Stimulated activated CD8-positive, alpha-beta memory T cell treated with anti-CD3 and anti-CD28 coated beads, Interleukin-2, amount 100 ng/mL, for 48 hours (primary cell): Measurements from ENCODE around the gene AHRR.
A peak's percentile ranks its signal among the peaks of the same experiment; 100 is the strongest.
"Not testable (repeated sequence)": the region's sequence is repeated elsewhere in the genome, so short reads cannot be mapped to it uniquely, and the experiment has no call there.

ENCODE experiments used
- DNase-seq, 2 donors: peaks; one replicate each; pipeline ENCODE4 v3.0.0-alpha.2; 2020; ENCODE audit warnings: low read depth in 2 of 2

Gene AHRR

DNA sequence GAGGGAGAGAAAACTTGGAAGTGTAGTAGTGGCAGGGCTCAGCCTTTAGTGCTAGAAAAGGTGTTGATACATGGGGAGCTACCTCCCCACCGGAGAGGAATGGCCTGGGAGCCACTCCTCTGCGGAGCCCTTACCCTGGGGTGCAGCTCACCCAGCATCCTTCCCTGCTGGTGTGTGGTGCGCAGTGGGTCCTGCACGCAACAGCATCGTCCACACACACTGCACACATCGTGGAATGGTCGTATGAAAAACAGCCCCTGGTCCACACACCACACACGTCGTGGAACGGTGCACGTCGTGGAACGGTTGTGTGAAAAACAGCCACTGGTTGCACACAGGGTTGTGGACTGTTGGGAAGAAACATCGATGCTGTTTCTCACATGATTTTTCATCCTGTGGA, 16.1 kb upstream of the AHRR start:
- DNase-seq: no peak

DNA sequence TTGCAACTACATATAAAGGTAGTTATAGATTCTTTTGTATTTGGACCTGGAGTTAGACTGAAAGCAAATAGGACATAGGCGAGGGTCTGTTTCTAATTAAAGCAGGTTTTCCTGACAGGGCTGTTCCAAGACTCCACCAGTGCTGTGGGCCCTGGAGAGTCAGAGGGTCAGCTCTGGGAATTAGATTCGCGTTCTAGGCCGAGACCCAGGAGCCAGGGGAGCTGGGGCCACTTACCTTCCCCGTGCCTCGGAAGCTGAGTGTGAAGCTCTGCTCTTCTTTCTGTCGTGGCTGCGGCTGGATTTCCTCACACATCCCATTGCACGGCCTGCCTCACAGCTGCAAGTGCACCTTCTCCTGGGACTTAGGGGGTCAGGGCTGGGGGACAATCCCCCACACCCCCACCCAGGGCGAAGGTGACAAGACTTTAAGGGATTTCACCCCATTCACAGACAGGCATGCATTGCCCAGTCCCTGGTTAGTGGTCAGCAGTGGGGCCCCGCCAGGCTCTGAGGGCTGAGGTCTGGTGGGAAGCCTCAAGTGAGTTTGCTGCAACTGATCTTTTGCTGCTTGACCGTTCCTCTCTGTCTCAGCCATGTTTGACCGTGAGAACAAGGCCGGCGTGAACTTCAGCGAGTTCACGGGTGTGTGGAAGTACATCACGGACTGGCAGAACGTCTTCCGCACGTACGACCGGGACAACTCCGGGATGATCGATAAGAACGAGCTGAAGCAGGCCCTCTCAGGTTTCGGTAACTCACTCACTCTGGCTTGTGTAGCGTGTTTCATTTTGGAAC, 15.3 kb upstream of the AHRR start:
- no peak for DNase-seq

DNA sequence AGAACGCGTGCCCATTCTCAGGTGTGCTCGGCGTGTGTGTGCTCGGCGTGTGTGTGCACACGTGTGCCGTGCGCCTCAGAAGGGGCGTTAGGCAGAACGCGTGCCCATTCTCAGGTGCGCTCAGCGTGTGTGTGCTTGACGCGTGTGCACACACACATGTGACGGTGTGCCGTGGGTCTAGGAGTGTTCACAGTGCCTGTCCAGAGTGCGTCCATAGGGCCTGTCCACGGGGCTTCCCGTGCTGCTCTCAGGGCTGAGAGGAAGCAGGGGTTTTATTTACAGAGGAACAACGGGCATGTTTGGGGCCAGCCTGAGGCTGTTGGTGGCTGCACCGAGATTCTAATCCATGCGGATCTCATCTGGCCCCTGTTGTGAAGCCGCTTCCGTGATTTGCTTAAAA, 14.2 kb upstream of the AHRR start:
- no peak for DNase-seq

DNA sequence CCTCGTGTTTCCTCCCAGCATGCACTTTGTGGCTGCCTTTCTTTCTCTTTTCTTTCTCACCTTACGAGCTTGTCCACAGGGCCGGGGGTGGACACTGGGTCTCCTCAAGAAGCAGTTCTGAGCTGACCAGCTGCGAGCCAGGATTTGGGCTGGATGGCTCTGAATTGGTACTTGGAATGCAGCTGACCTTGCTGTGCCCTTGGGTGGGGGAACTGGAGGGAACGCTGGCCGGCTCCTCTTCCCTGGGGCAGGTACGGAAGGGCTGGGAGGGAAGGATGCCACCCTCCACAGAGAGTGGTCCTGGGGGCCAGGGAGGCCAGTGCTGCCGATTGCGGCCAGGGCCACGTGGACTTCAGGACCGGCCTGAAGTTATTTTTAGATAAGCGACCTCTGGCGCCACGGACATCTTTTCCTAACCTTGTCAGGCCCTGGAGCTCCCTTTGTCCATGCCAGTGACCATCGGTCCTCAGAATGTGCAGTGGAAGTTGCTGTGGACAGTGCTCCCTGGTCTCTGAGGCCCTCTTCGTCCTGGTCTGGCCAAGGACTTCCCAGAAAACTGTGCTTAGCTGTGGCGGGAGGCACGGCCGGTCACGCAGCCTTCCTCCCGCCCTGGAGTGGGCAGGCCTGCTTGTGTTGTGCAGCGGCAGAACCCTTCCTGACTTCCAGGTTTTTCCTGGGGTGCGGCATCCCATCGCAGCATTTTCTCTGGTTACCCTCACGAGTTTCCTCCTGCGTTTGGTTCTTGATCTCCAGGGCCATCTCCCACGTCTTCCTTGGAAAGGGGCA, 13.5 kb upstream of the AHRR start:
- no peak for DNase-seq

DNA sequence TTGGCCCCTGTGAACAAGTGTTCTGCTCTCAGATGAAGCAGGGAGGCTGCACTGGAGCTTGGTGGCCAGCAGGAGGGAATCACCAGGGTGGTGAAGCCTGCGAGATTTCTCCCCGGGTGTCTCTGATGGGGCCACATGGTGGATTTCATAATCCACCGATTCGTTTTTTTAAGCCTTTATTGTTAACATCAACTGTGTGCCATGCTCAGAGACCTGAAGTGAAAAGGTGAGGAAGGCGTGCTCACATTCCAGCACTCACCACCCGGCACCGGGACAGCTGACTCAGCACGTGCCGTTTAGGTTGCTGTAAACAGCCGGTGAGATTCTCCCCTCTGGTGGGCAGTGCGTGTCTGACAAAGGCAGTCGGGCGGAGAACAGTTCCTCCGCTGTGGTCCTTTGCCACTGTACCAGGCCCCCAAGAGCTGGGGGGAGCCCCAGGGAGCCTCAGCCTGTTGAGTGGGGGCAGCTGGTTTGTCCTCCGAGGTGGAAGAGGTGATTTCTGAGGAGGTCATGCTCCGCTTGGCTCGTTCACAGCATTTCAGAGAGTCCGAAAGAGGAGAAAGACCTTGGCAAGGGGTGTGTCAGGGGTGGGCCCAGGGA, 12.7 kb upstream of the AHRR start:
- no peak for DNase-seq

DNA sequence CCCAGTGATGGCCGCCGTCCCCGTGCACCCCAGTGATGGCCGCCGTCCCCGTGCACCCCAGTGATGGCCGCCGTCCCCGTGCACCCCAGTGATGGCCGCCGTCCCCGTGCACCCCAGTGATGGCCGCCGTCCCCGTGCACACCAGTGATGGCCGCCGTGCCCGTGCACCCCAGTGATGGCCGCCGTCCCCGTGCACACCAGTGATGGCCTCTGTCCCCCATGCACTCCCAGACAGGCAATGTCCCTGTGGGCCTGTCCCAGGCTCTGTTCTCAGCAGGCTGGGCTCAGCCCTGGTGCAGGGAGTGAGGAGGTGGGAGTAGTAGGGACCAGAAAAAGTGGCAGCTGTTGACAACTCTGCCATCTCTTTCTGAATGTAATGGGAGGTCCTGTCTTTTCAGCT, 11.7 kb upstream of the AHRR start:
- DNase-seq: not testable (repeated sequence)

DNA sequence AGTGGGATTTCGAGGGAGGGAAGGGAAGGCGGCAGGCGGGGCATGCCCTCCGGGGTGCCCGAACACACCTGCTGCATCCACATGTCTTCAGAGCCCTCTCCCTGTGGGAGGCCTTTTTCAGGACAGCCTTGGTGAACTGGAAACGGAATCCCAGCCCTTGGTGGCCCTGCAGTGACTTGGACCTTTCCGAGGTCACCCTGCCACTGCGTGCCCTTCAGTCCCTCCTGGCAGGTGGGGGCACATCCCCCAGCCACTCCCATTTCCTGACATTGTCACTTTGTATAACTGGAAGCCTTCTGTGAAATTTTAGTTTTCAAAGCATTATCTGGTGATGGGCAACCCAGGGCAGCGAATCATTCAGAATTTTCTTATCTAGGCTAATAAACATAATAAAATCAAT, 11.0 kb upstream of the AHRR start:
- DNase-seq: no peak

DNA sequence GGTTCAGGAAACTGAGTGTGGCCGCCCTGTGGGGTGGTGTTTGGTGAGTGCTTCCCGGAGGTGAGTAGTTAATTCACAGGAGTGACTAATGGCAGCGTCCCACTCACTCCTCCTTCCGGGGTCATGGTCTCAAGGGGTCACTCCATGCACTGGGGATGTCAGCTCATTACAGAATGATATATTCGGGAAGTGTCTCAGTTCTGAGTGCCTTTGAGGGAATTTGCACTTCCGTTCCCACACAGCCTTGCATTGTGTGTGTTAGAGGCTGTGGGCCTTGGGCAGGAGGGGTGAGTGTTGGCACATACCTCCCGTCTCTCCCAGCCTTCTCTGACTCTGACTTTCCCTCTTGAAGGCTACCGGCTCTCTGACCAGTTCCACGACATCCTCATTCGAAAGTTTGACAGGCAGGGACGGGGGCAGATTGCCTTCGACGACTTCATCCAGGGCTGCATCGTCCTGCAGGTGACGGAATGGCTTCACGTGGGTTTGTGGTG, 10.5 kb upstream of the AHRR start:
- DNase-seq: no peak

DNA sequence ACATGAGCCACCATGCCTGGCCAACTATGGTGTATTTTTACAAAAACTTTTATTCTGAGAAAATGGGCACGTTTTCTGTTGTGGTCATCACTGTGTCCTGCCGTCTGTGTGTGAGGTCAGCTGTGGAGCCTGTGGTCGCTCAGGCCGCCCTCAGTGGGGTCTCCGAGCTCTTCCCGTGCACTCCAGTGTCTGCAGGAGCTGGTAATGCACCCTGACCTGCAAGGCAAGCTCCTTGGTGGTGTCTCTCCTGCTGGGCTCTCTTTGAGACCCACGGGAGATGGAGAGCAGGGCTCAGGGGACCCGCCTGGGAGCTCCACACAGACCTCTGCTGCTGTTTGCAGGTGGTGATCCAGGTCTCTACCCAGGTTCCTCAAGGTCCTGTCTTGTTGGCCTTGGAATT, 9.6 kb upstream of the AHRR start:
- no peak for DNase-seq

DNA sequence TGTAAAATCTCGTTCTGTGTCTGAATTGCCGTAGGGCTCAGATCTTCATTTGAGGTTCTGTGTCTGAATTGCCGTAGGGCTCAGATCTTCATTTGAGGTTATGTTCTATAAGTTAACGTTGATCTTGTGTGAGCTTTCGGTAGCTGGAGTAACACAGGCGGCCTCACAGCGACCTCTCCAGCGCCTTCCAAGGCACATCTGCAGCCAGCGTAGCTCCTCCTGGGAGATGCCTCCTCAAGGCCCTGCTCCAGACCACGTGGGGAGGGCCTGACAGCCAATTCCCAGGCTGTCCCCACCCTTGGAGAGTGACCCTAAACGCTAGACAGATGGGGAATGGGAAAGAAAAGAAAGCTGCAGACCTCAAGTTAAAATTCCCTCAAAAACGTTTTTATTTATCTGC, 8.7 kb upstream of the AHRR start:
- no peak for DNase-seq

DNA sequence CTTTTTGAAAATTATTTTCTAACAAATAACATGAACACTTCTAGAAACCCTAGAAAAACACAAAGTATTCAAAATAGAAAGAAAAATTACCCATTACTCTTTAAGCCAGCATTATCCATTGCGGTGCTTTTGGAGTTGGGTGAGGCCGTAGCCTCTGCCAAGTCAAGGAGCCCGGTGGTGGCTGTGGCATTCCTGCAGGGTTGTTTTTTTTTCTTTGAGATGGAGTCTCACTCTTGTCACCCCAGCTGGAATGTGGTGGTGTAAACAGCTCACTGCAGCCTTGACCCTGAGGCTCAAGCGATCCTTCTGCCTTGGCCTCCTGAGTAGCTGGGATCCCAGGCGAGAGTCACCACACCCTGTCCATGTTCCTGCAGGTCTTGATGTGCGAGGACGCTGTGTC, 8.2 kb upstream of the AHRR start:
- no peak for DNase-seq

DNA sequence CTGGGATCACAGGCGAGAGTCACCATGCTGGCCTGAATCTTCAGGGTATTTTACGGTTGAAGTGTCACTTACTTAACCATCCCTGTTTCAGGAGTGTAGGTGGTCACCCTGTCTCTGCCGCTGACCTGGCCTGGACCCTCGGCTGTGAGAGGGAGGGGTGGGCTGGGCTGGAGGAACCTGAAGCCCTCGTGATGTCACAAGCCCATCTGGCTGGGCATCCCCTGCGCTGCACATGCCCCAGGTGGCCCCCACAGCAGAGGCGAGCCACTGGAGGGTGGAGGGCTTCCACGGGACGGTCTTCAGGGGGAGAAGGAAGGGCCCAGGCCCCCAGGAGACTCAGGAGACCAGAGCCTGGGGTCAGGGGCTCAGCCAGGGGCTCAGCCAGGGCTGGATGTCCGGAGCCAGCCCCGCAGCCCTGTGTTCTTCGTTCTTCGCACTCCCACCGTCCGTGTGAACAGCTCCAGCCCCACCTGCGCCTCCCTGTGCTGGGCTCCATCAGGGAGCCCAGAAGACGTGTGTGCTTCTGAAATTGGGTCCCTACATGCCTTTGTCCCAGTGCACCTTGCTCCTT, 7.6 kb upstream of the AHRR start:
- DNase-seq: no peak

DNA sequence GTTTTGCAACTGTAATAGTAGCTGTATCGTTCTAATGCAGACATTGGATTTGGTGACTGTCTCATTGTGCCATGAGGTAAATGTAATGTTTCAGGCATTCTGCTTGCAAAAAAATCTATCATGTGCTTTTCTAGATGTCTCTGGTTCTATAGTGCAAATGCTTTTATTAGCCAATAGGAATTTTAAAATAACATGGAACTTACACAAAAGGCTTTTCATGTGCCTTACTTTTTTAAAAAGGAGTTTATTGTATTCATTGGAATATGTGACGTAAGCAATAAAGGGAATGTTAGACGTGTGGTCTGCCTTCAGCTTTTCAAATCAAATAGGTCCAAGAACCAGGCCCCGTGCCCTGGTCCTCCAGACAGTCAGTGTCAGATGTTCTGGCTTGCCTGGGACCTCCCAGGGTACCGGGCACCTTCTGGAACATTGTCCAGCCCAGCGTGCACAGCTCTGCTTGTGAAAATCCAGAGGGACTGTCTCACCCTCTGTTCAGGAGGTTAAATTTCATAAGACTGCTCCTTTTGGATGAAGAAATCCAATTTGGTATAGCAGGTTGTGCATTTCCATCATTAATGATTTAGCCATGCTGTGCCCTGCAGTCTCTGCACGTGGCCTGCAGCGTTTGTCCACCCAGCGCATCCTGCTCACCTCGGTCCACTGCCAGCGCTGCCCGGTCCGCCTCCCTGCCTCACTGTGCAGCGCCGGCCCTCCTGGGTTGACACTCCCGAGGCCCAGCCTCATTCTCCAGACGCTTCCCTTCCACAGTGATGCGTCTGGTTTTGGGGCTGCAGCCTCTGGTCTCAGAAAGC, 6.6 kb upstream of the AHRR start:
- DNase-seq: no peak

DNA sequence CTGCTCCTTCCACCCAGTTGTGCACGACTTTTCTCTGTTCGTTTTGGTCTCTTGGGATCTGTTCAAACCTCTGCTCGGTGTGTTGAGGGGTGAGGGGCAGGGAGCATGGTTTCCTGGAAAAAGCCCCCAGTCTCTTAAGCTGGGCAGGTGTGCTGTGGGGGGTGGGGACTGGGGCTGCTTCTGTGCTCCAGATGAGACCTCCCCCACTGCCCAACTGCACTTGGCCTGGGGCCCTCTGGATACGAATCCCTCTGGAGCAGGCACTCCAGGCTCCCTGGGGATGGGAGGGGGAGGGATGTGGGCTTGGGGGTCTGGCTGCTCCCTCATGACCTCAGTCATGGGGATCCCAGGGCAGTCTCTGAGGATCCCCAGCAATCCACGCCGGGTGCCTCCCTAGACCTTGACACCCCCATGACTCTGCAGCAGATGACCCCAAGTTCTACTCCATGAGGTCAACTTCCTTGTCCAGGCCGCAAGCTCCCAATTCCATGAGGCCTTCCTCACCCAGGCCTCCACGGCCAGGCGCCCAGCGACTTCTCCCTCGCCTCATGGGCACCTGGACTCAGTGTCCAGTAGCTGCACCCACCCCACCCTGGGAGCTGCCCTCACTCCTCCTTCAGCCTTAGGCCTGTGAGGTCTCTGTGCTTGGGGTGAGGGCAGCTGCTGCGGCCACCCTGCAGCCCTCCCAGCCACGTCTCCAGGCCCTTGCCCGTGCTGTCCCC, 5.9 kb upstream of the AHRR start:
- DNase-seq: no peak

DNA sequence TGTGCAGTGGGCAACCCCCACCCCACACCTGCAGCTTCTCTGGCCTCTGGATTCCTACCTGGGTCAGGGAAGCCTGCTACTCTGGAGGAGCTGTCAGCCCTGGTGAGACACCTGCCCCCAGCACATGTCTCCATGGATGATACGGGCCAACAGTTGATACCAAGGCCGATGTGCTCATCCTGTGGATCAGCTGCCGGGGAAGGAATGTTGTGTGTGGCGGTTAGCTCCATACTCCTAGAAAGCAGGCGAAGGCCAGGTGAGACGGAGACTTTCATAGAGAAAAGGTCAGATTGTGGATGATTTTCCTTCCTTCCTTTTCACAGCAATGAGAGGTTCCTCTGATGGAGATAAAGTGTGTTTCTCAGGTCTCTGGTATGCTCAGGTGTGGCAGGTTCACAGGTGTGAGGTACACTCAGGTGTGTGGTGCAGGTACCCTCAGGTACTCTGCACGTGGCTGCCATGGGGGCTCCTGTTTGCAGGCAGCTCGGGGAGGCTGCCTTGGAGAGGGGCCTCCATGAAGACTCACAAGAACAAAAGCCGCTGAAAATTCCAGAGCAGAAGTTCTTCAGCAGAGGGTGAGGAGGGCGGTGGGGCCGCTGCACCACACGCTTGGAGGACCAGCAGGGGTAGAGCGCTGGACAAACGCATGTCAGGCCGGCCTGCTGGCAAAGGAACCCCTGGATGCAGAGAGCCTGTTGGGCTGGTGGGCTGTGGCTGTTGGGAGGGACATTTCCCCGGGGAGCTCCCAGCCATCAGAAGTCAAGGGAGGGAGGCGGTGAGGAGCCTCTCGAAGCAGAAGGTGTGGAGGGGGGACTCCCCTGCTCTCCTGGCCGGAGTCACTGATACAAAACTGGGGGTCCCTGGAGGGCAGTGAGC, 5.1 kb upstream of the AHRR start:
- DNase-seq: no peak

DNA sequence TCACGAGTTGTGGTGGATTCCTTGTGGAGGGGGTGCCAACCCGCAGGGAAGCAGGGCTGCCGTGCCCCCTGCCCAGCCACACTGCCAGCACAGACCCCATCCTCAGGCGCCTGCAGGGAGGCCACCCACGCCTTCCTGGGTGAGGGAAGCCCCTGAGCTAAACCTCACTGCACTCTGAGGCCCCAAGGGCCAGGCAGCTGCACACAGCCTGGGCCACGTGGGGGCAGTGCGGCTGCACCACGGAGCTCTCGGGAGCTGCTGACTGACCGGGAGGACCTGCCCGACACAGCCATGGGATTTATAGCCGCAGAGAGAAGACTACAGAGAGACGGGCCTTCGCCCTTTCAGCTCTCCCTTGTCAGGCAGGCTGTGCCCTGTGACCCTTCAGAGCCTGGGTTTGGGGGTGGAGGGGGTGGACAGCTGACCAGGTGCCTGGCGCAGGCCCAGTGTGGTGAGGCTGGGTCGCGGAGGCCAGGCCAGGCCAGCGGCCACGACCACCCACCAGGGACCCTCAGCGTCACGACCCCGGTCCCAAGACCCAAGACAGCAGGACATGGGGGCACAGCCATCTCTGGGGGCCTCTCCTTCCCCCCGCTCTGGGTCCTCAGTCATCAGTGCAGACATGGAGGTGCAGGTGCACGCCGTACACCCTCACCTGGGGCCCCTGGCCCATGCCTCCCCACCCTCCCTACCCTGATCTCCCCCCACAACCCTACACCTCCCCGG, 4.3 kb upstream of the AHRR start:
- DNase-seq: peak; percentile 59 to 61

DNA sequence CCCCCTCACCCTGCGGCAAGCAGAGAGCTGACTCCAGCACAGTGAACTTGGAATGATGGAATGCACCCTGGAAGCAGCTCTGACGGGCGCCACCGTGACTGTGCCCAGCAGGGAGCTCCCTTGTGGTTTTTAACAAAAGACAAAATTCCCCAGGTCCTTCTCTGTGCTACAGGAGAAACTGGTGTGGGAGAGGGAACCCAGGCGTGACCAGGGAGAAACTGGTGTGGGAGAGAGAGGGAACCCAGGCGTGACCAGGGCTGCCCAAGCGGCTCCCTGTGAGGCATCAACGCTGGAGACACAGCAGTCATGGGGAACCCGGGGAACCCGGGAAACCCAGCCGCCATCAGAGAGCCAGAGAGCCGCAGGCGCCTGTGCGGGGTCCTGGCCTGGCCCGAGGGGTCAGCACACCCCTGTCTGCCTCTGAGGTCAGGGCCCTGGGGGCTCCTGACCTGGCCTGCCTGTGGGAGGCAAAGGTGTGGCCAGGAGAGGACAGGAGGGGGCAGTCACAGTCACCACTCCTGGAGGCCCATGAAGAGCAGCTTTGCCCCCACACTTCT, 3.1 kb upstream of the AHRR start:
- no peak for DNase-seq

DNA sequence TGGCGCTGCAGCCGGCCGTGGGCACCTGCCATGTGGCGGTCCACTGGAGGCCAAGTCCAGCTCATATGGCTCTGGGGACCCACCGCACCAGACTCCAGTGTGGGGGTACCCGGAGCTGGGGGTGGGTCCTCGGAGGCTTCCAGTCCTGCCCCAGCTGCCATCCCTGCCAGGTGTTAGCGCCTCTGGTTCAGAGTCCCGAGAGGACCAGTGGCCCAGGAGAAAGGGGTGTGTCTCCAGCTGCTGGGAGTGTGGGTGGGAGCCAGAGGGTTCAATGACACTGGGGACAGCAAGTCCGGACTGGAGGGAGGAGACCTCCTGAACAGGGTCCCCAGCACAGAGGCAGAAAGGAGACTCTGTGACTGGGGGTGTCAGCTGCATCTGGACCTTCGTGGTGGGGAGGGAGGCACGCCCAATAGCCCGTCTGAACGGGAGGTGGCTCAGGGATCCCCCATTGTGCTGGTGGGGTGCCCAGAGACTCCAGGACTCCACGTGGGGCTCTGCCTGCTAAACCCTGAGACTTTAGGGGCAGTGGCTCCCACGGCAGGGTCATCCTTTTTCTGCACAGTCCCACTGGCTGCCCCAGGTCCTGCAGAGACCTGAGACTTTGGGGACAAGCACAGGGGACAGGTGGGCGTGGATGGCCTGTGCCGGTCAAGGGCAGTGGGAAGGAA, 2.4 kb upstream of the AHRR start:
- no peak for DNase-seq
